NT2/D1 (cell line): Measurements from ENCODE around the gene PRR18.

Experiments
- DNase-seq: peaks from one replicate; pipeline ENCODE4 v3.0.0-alpha.2; 2011; ENCODE audit warnings: low read depth, low spot score
- H3K27me3 ChIP-seq: 2 replicates; pipeline ENCODE4 v1.6.0; 2011; ENCODE audit warnings: mild to moderate bottlenecking; ENCODE audit not compliant: insufficient read length, insufficient read depth
- H3K36me3 ChIP-seq: 2 replicates; pipeline ENCODE4 v1.6.1; 2011; ENCODE audit warnings: mild to moderate bottlenecking, low read length, mixed read lengths; ENCODE audit not compliant: insufficient read depth, insufficient read length
- H3K4me1 ChIP-seq: 2 replicates; pipeline ENCODE4 v1.5.1; 2011; ENCODE audit not compliant: insufficient read depth, insufficient read length
- H3K4me3 ChIP-seq: 2 replicates; pipeline ENCODE4 v1.5.1; 2011; ENCODE audit warnings: low read depth; ENCODE audit not compliant: insufficient read length
- H3K9ac ChIP-seq: 2 replicates; pipeline ENCODE4 v1.6.0; 2011; ENCODE audit warnings: low read depth; ENCODE audit not compliant: insufficient read length
- H3K9me3 ChIP-seq: 2 replicates; pipeline ENCODE4 v1.5.1; 2011; ENCODE audit warnings: mild to moderate bottlenecking, low read length; ENCODE audit not compliant: insufficient read depth
- SUZ12 ChIP-seq: IDR thresholded peaks from 2 replicates; pipeline ENCODE4 v1.6.1; 2011; ENCODE audit not compliant: insufficient read length, insufficient read depth; ENCODE audit errors: extremely low read depth
- YY1 ChIP-seq: IDR thresholded peaks from 2 replicates; pipeline ENCODE4 v1.6.1; 2011; ENCODE audit not compliant: insufficient read length, insufficient read depth
- ZNF274 ChIP-seq: IDR thresholded peaks from 2 replicates; pipeline ENCODE4 v1.6.1; 2011; ENCODE audit warnings: mild to moderate bottlenecking, low read depth, low read length

The PRR18 gene

DNA sequence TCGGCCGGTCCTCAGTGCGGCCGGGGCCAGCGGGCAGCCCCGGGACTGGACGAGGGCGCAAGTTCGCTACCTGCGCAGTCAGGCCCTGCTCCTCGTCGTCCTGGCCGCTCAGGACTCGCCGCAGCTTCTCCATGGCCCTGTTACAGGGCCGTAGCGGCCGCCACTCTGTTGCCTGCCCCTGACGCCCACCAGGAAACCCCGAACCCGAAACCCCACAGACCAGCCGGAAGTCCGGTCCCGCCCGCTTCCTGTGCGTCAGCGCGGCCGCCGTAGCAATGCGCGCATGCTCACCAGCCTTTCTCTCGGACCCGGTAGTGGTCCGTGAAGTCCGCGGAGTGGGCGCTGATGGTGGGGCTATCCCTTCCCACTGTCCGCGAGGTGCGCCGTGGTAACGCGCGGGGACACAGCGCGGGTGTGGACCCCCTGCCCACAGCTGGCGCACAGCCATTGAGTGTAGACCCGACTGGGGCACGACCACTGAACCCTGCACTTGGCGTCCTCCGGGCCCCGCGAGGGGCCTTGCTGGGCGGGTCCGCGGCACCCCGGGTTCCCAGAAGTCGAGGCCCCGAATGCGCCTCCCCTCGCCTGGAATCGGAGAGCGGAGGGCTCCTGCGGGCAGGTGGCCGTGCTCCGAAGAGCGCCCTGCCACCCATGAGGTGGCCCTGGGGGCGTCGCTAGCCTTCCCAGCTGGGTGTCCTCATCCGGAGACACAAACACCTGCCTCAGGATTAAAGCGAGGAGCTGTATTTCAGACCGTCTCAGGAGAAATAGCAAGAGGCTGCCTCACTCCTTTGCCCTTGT, 34.4 kb upstream of the PRR18 start, which contains the start of gene SFT2D1:
Gene SFT2D1 (minus strand): TSS at position 197 of the 801 bp plus-strand sequence. CDS start 64 bp downstream, at position 133.
- H3K36me3 ChIP-seq = peaks cover 33% of the 10 kb centered on the region
- H3K9ac ChIP-seq = peak within 1 kb of the TSS; percentile 96
- H3K4me3 ChIP-seq = peak within 1 kb of the TSS; percentile 87
- H3K4me1 ChIP-seq = no peaks in the 10 kb centered on the region
- no peaks in the 10 kb centered on the region for H3K9me3 ChIP-seq
- DNase-seq = peak; percentile 42
- H3K27me3 ChIP-seq = no peaks in the 10 kb centered on the region
- no peak for TF ChIP-seq SUZ12
- no peak for TF ChIP-seq ZNF274
- no peak for TF ChIP-seq YY1

DNA sequence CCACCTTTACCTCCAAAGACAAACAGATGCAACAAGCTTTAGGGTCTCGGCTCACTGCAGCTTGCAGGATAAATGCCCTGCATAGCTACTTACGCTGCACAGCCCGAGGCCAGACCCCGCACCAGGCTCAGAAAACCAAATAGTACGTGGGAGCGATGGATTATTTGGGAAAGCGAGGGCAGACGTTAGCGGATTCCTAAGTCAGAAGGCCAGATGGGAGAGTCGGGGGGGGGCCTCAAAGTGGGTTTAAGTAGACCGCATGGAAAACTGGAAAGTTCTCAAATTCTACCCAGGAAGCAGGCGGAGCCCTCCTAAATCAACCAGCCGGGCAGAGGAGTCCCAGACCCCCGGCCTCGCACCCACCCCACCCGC, 33.8 kb upstream of the PRR18 start:
- H3K9me3 ChIP-seq = no peaks in the 10 kb centered on the region
- H3K4me3 ChIP-seq = peak overlapping the region; percentile 87
- H3K4me1 ChIP-seq = no peaks in the 10 kb centered on the region
- no peaks in the 10 kb centered on the region for H3K27me3 ChIP-seq
- DNase-seq = no peak
- H3K36me3 ChIP-seq = peaks cover 39% of the 10 kb centered on the region
- TF ChIP-seq ZNF274 (no peak), SUZ12 (no peak), YY1 (no peak)
- peak overlapping the region; percentile 96 for H3K9ac ChIP-seq

DNA sequence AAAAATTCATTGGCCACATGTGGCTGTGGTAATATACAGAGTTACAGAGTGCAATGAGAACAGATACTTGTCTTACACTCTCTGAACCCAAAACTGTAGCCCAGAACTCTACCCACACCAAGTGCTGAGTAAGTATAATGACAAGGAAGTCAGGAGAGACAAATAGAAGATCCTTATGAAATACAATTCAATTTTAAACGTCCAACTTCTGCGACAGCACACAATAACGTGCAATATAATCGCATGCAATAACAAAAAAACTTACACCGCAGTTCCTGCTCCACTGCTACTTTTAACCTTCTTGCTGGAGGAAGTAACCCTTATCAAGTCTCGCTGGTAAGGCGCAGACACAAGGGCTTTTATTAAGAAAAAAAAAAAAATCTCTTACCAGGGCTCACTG, 33.3 kb upstream of the PRR18 start:
- DNase-seq = no peak
- no peaks in the 10 kb centered on the region for H3K27me3 ChIP-seq
- peak overlapping the region; percentile 87 for H3K4me3 ChIP-seq
- TF ChIP-seq YY1 (no peak), SUZ12 (no peak), ZNF274 (no peak)
- no peaks in the 10 kb centered on the region for H3K9me3 ChIP-seq
- peaks cover 44% of the 10 kb centered on the region for H3K36me3 ChIP-seq
- H3K4me1 ChIP-seq = no peaks in the 10 kb centered on the region
- H3K9ac ChIP-seq = peak overlapping the region; percentile 96

DNA sequence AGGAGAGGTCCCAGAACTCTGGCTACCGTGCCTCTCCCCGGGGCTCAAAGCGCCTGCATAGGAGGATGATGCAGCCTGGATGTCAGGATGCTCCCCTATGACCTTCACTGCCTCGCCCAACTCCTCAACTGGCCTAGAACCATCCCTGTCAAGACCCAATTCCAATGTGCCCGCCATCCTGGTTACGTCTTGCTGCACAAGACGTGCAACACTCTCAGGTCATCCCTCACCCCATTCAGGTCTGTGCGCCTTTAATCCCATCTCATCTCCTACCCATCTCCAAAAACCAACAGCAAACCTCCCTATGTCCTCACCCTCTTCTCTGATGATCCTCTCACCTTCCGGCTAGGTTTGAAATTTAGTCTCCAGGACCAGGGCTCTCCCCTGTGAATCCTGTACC, 30.7 kb upstream of the PRR18 start:
- H3K9ac ChIP-seq = no peak overlapping the region
- H3K27me3 ChIP-seq = no peaks in the 10 kb centered on the region
- no peak for DNase-seq
- no peaks in the 10 kb centered on the region for H3K9me3 ChIP-seq
- H3K36me3 ChIP-seq = peaks cover 69% of the 10 kb centered on the region
- no peaks in the 10 kb centered on the region for H3K4me1 ChIP-seq
- no peak for TF ChIP-seq YY1
- TF ChIP-seq ZNF274 = no peak
- no peak for TF ChIP-seq SUZ12
- no peak overlapping the region for H3K4me3 ChIP-seq

DNA sequence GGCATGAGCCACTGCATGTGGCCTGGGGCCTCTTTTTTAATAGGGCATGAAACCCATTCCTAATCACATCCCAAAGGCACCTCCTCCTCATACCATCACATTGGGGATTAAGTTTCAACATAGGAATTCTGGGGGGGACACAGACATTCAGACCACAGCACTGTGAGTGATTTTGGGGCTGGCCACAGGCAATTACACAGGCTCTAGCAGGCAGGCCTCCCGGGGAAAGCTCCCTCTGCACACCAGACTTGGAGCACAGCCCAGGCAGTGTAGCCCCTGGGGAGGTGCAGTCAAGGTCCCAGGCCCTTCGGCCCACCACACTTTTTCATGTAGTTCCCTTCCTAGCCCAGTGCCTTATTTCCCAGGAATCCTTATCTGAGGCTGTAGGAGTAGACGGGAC, 28.7 kb upstream of the PRR18 start:
- TF ChIP-seq SUZ12 (no peak), YY1 (no peak), ZNF274 (no peak)

DNA sequence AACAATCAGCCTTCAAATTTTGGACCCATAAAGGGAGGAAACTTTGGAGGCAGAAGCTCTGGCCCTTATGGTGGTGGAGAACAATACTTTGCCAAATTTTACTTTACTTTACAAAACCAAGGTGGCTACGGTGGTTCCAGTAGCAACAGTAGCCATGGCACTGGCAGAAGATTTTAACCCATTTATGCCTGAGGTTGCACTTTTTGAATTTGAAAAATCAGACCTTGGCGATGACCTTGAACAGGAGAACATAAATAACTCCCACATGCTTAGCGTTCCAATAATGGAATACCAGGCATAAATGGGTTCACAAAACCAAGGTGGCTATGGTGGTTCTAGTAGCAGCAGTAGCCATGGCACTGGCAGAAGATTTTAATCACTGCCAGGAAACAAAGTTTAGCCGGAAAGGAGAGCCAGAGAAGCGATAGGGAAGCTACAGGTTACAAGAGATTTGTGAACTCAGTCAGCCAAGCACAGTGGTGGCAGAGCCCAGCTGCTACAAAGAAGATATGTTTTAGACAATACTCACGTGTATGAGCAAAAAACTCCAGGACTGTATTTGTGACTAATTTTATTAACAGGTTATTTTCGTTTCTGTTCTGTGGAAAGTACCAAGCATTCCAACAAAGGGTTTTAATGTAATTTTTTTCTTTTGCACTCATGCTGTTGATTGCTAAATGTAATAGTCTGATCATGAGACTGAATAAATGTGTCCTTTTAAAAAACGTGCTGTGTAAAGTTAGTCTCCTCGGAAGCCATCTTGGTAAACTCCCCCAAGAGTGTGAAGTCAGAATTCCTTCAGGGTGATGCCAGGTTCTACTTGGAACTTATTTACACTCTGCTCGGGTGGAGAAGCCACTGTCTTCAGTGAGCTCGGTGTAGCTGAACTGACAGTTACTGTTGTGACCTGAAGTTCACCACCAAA, 27.4 kb upstream of the PRR18 start:
- Histone ChIP-seq H3K27me3 (no peaks in the 10 kb centered on the region), H3K4me3 (no peak overlapping the region), H3K9me3 (no peaks in the 10 kb centered on the region), H3K36me3 (peaks cover 74% of the 10 kb centered on the region), H3K9ac (no peak overlapping the region), H3K4me1 (peaks cover 2% of the 10 kb centered on the region)
- TF ChIP-seq YY1 = no peak
- no peak for TF ChIP-seq SUZ12
- TF ChIP-seq ZNF274 = no peak
- no peak for DNase-seq

More for the DNA sequence above, 28.7 kb upstream of the PRR18 start:
- no peak overlapping the region for H3K4me3 ChIP-seq
- H3K9me3 ChIP-seq = no peaks in the 10 kb centered on the region
- H3K36me3 ChIP-seq = peaks cover 75% of the 10 kb centered on the region
- H3K9ac ChIP-seq = no peak overlapping the region
- no peaks in the 10 kb centered on the region for H3K27me3 ChIP-seq
- H3K4me1 ChIP-seq = peaks cover 2% of the 10 kb centered on the region
- no peak for DNase-seq

DNA sequence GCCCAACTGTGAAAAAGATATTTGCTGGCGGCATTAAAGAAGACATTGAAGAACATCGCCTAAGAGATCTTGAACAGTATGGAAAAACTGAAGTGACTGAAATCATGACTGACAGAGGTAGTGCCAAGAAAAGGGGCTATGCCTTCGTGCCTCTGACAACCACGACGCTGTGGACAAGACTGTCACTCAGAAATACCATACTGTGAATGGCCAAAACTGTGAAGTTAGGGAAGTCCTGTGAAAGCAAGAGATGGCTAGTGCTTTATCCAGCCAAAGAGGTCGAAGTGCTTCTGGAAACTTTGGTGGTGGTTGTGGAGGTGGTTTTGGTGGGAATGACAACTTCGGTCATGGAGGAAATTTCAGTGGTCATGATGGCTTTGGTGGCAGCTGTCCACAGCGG, 26.7 kb upstream of the PRR18 start:
- TF ChIP-seq ZNF274 = no peak
- H3K27me3 ChIP-seq = no peaks in the 10 kb centered on the region
- H3K4me1 ChIP-seq = peaks cover 2% of the 10 kb centered on the region
- H3K9me3 ChIP-seq = no peaks in the 10 kb centered on the region
- H3K36me3 ChIP-seq = peaks cover 69% of the 10 kb centered on the region
- no peak overlapping the region for H3K4me3 ChIP-seq
- H3K9ac ChIP-seq = no peak overlapping the region
- DNase-seq = no peak
